ENCODE results near the gene INPP5D. TPM values are rescaled to one million over a fixed set of nuclear protein-coding genes. Genes with fewer than 3 reads are reported as not detected.

Gene INPP5D
- polyA plus RNA-seq, 1 of the 3 experiments (the other 2 are of a cell fraction): 1.3 TPM

GRCh38 chr2:233108611-233109490 is 48.7 kb downstream of the INPP5D start:
- Histone ChIP-seq H3K36me3 (replicated peaks in 1 of 2; ENCODE audit: control insufficient read depth in 1 of 2, insufficient read depth in 2 of 2, low read length in 1 of 2) (no peaks in the 10 kb centered on the region), H3K9me3 (no peaks in the 10 kb centered on the region), H3K9ac (no peak overlapping the region), H3F3A (replicated peaks; ENCODE audit: insufficient read depth) (no peaks in the 10 kb centered on the region), H3K4me1 (ENCODE audit: control insufficient read depth in 1 of 2, insufficient read depth in 2 of 2, low read depth in 1 of 2, low read length in 1 of 2) (no peaks in the 10 kb centered on the region), H3K4me2 (no peak overlapping the region), H3K9me2 (no peaks in the 10 kb centered on the region), H2AFZ (ENCODE audit: low read depth) (no peak overlapping the region), H3K79me2 (ENCODE audit: insufficient read depth) (no peaks in the 10 kb centered on the region), H4K20me1 (ENCODE audit: insufficient read depth) (no peaks in the 10 kb centered on the region), H3K4me3 (ENCODE audit: low read depth in 2 of 2, low read length in 1 of 2) (no peak overlapping the region), H3K27ac (ENCODE audit: low read depth in 2 of 2, low read length in 1 of 2) (no peak overlapping the region), H3K27me3 (ENCODE audit: insufficient read depth) (no peaks in the 10 kb centered on the region; the same call in 1 of the 2 replicates)
- WGBS (ENCODE audit: low lambda C conversion rate): 52% methylated on average over 9 of the region's 10 CpGs
- no peak for DNase-seq
- TF ChIP-seq IRF3 (IDR thresholded peaks at IDR 0.05; ENCODE audit: low read depth, low read length) (no peak), YY1 (IDR thresholded peaks at IDR 0.05; ENCODE audit: low read depth) (no peak), TCF12 (IDR thresholded peaks at IDR 0.05) (no peak), CTCF (IDR thresholded peaks at IDR 0.05) (no peak), EP300 (IDR thresholded peaks at IDR 0.05; ENCODE audit: borderline replicate concordance in 1 of 2, low read depth in 1 of 2, low read length in 1 of 2) (no peak), GABPA (IDR thresholded peaks at IDR 0.05; ENCODE audit: low read depth) (no peak), RAD21 (IDR thresholded peaks at IDR 0.05; ENCODE audit: low read length) (no peak), TAF1 (IDR thresholded peaks at IDR 0.05; ENCODE audit: borderline replicate concordance, low read depth, low read length) (no peak), NRF1 (IDR thresholded peaks at IDR 0.05; ENCODE audit: low read depth, low read length) (no peak), FOSL2 (IDR thresholded peaks at IDR 0.05; ENCODE audit: borderline replicate concordance, low read depth) (no peak), MEF2A (IDR thresholded peaks at IDR 0.05; ENCODE audit: borderline replicate concordance, low read depth) (no peak), NFIC (IDR thresholded peaks at IDR 0.05; ENCODE audit: borderline replicate concordance) (no peak), ELF1 (IDR thresholded peaks at IDR 0.05) (no peak), USF1 (IDR thresholded peaks at IDR 0.05; ENCODE audit: borderline replicate concordance, low read depth) (no peak), CHD2 (IDR thresholded peaks at IDR 0.05; ENCODE audit: low read length, partially characterized antibody) (no peak), FOXM1 (IDR thresholded peaks at IDR 0.05; ENCODE audit: low read depth) (no peak), SMC3 (IDR thresholded peaks at IDR 0.05; ENCODE audit: low read depth, low read length) (no peak)
- ChIA-PET CTCF (interaction anchor here (1.4 to 1.9 kb wide), 2 partner anchors 12 to 14 kb away, joined by 3 to 4 read pairs; no protein-coding TSS in a partner anchor), POLR2A (no interaction called here)
